Skeletal muscle satellite cell (primary cell): Measurements from ENCODE around the gene MDM2. TPM values are rescaled to one million over a fixed set of nuclear protein-coding genes. Genes with fewer than 3 reads are reported as not detected.

Experiments
- H3K27me3 ChIP-seq: 2 replicates; pipeline ENCODE4 v1.7.0; 2013; ENCODE audit warnings: low read length; ENCODE audit not compliant: control insufficient read depth, insufficient read depth
- H3K36me3 ChIP-seq: 2 replicates; pipeline ENCODE4 v1.7.0; 2013; ENCODE audit warnings: mild to moderate bottlenecking, control low read depth, low read length; ENCODE audit not compliant: insufficient read depth
- H3K4me1 ChIP-seq: 2 replicates; pipeline ENCODE4 v1.7.0; 2013; ENCODE audit warnings: low read length; ENCODE audit not compliant: control insufficient read depth, insufficient read depth
- H3K4me2 ChIP-seq: 2 replicates; pipeline ENCODE4 v1.7.0; 2013; ENCODE audit warnings: mild to moderate bottlenecking, low read length
- H3K4me3 ChIP-seq: 2 replicates; pipeline ENCODE4 v1.7.0; 2013; ENCODE audit warnings: low read length
- H3K9ac ChIP-seq: 2 replicates; pipeline ENCODE4 v1.7.0; 2013; ENCODE audit warnings: mild to moderate bottlenecking, low read depth, low read length, moderate library complexity
- H3K9me3 ChIP-seq: replicated peaks from 2 replicates; pipeline ENCODE4 v1.7.0; 2013; ENCODE audit warnings: mild to moderate bottlenecking, control low read depth, low read length
- total RNA-seq: library from RNA; depleted of rRNA; stranded (reverse); fragments of >200 nt; gene quantifications from 2 replicates; pipeline ENCODE4 v1.2.3, GENCODE V29; 2012; rRNA removed

The MDM2 gene
- 97.2 and 190 TPM in 2 replicates for total RNA-seq

- peak within 1 kb of the TSS; percentile 98 for H3K9ac ChIP-seq
- peaks cover 25% of the 10 kb centered on the region for H3K36me3 ChIP-seq
- H3K27me3 ChIP-seq, result no peaks in the 10 kb centered on the region
- H3K9me3 ChIP-seq, result no peaks in the 10 kb centered on the region
- peak within 1 kb of the TSS; percentile 95 for H3K4me3 ChIP-seq
- peak within 1 kb of the TSS; percentile 88 for H3K4me2 ChIP-seq
- H3K4me1 ChIP-seq, result peaks cover 7% of the 10 kb centered on the region
Measured at GRCh38 chr12:68807576-68808387, at the start of gene MDM2. Gene MDM2, plus strand, starts transcription at chr12:68808177. Its CDS starts 301 bp downstream, at chr12:68808478.

DNA sequence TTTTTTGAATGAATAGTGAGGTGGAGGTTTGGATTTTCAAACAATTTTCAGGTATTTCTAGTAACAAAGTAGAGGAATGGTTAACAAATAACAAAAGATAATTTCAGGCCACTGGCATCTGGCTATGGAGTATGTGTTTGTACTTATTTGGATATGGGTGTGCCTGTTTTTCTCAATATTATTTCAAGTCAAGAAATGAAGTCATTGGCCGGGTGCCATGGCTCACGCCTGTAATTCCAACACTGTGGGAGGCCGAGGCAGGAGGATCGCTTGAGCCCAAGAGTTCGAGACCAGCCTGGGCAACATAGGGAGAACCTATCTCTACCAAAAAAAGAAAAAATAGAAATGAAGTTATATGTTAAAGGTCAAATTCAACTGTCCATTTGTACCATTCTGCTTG, 48.1 kb upstream of the MDM2 start:
- Histone ChIP-seq H3K4me1 (no peaks in the 10 kb centered on the region), H3K27me3 (no peaks in the 10 kb centered on the region), H3K4me3 (no peak overlapping the region), H3K36me3 (peaks cover 29% of the 10 kb centered on the region), H3K9me3 (no peaks in the 10 kb centered on the region), H3K9ac (no peak overlapping the region), H3K4me2 (no peak overlapping the region)

DNA sequence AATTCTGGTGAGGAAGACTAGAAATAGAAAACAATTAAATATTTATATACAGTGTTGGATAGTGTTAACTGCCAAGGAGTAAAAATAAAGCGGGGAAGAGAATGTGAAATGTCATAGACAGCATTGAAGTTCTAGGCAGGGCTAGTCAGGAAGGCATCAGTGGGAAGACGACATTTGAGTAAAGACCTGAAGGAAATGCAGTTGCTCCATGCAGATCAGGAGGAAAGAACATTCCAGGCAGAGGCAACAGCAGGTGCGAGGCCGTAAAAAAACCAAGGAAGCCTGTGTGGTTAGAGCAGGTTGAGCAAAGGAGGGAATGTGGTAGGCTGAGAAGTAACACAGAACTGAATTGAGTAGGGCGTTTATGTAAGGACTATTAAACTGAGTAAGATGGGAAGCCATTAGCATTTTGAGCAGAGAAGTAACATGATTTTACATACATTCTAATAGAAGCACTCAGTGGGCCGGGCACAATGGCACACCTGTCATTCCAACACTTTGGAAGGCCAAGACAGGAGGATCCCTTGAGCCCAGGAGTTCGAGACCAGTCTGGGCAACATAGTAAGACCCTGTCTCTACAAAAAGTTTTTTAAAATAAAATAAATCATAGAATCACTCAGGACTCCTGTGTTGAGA, 47.1 kb upstream of the MDM2 start:
- H3K36me3 ChIP-seq, result peaks cover 25% of the 10 kb centered on the region
- no peaks in the 10 kb centered on the region for H3K9me3 ChIP-seq
- H3K4me2 ChIP-seq, result no peak overlapping the region
- H3K9ac ChIP-seq, result no peak overlapping the region
- no peak overlapping the region for H3K4me3 ChIP-seq
- no peaks in the 10 kb centered on the region for H3K4me1 ChIP-seq
- H3K27me3 ChIP-seq, result no peaks in the 10 kb centered on the region

DNA sequence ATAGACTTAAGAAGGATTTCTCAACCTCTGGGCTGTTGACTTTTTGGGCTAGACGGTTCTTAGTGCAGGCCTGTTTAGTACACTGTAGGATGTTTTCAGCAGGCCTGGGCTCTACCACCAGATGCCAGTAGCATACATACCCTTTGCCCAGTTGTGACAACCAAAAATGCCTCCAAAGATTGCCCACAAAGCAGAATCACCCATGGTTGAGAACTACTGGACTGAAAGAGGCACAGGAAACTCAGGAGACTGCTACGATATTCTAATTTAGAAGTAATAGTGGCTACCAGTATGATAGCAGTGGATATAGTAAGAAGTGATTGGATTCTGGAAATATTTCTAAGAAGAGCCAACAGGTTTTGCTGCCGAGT, 46.5 kb upstream of the MDM2 start:
- Histone ChIP-seq H3K4me1 (no peaks in the 10 kb centered on the region), H3K4me3 (no peak overlapping the region), H3K4me2 (no peak overlapping the region), H3K9me3 (no peaks in the 10 kb centered on the region), H3K9ac (no peak overlapping the region), H3K36me3 (peaks cover 25% of the 10 kb centered on the region), H3K27me3 (no peaks in the 10 kb centered on the region)

DNA sequence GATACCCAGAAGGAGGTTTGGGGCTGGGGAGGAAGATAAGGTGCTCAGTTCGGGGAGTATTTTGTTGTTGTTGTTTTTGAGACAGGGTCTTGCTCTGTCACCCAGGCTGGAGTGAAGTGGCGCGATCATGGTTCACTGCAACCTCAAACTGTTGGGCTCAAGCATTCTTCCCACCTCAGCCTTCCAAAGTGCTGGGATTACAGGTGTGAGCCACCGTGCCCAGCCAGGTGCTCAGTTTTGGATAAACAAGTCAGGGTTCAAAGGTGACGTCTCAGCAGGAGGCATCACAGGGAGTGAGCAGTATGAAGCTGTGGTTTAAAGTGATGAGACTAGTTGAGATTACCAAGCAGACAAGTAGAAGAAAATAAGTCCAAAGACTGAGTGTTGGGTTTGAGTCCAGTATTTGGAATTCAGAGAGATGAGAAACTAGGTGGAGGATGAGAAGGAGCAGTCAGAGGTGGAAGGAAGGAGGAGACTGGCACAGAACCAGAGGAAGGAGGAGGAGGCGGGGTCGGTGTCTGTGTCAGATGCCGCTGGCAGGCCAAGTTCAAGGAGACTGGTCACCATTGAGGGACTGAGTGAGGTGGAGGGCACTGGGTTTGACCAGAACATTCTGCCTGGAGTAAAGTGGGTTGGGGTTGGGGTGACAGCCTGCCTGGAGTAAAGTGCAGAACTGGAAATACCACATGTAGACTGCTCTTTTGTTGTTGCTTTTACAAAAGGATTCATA, 45.9 kb upstream of the MDM2 start:
- Histone ChIP-seq H3K4me1 (no peaks in the 10 kb centered on the region), H3K27me3 (no peaks in the 10 kb centered on the region), H3K9me3 (no peaks in the 10 kb centered on the region), H3K4me2 (no peak overlapping the region), H3K36me3 (peaks cover 30% of the 10 kb centered on the region), H3K4me3 (no peak overlapping the region), H3K9ac (no peak overlapping the region)

DNA sequence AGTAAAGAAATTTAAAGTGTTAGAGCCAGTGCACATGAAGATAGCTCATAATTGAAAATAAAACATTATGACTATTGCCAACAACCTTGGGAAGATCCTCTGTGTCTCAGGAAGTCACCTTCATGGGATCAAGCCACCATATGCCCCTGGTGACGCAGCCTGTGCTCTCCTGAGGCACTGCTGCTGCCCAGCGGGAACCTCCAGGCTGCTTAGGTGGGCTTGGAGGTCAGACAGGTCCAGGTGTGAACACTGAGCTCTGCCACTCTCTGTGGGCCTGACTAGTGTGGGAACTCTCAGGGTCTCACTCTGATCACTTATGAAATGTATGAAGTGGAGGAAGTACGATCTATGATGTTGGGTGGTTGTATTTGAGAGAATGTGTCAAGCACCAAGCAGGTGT, 45.3 kb upstream of the MDM2 start:
- no peak overlapping the region for H3K9ac ChIP-seq
- H3K4me2 ChIP-seq, result no peak overlapping the region
- peaks cover 30% of the 10 kb centered on the region for H3K36me3 ChIP-seq

DNA sequence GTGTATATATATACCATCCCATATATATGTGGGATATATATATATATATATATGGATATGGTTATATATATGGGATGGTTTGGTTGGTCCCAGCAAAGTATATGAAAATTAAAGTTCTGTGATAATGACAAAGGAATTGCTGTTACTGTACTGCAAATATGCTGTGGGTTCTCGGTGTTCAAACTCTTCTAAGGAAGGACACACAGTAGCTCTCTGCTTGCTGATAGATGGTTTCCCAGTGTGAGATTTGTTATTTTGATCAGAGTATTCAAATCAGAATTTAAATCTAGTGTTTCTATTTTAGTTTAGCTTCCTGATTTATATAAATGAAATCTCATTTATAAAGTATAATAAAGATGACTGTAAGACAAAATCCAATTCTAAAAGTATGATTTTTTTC, 42.3 kb upstream of the MDM2 start:
- peaks cover 14% of the 10 kb centered on the region for H3K36me3 ChIP-seq
- H3K9me3 ChIP-seq, result no peaks in the 10 kb centered on the region
- no peak overlapping the region for H3K9ac ChIP-seq
- H3K4me2 ChIP-seq, result no peak overlapping the region
- no peaks in the 10 kb centered on the region for H3K27me3 ChIP-seq
- H3K4me3 ChIP-seq, result no peak overlapping the region
- no peaks in the 10 kb centered on the region for H3K4me1 ChIP-seq

More for the DNA sequence above, 45.3 kb upstream of the MDM2 start:
- no peaks in the 10 kb centered on the region for H3K4me1 ChIP-seq
- no peaks in the 10 kb centered on the region for H3K27me3 ChIP-seq
- no peak overlapping the region for H3K4me3 ChIP-seq
- H3K9me3 ChIP-seq, result no peaks in the 10 kb centered on the region

DNA sequence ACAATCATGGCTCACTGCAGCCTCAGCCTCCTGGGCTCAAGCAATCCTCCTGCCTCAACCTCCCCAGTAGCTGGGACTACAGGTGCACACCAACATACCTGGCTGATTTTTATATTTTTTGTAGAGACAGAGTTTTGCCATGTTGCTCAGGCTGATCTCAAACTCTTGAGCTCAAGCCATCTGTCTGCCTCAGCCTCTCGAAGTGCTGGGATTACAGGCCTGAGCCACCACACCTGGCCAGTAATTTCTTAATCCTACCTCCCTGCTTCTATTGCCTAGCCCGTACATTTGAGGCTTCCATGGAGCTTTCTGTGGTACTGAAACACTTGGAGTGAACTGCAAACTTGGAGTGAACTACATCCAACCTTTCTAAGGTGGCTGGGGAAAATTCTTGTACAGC, 41.3 kb upstream of the MDM2 start:
- Histone ChIP-seq H3K9ac (no peak overlapping the region), H3K9me3 (no peaks in the 10 kb centered on the region), H3K4me2 (no peak overlapping the region), H3K27me3 (no peaks in the 10 kb centered on the region), H3K4me3 (no peak overlapping the region), H3K4me1 (no peaks in the 10 kb centered on the region), H3K36me3 (peaks cover 8% of the 10 kb centered on the region)

GRCh38 chr12:68767191-68767590, 40.8 kb upstream of the MDM2 start:
- Histone ChIP-seq H3K9me3 (no peaks in the 10 kb centered on the region), H3K27me3 (no peaks in the 10 kb centered on the region), H3K4me2 (no peak overlapping the region)

GRCh38 chr12:68768431-68768939, 39.5 kb upstream of the MDM2 start:
- Histone ChIP-seq H3K4me3 (no peak overlapping the region), H3K4me1 (no peaks in the 10 kb centered on the region), H3K9me3 (no peaks in the 10 kb centered on the region), H3K36me3 (peaks cover 8% of the 10 kb centered on the region), H3K9ac (no peak overlapping the region), H3K4me2 (no peak overlapping the region), H3K27me3 (no peaks in the 10 kb centered on the region)

More at GRCh38 chr12:68767191-68767590, 40.8 kb upstream of the MDM2 start:
- Histone ChIP-seq H3K4me3 (no peak overlapping the region), H3K36me3 (peaks cover 8% of the 10 kb centered on the region), H3K4me1 (no peaks in the 10 kb centered on the region), H3K9ac (no peak overlapping the region)

GRCh38 chr12:68769941-68770340, 38.0 kb upstream of the MDM2 start:
- H3K4me1 ChIP-seq, result no peaks in the 10 kb centered on the region
- H3K9ac ChIP-seq, result no peak overlapping the region
- peaks cover 5% of the 10 kb centered on the region for H3K36me3 ChIP-seq
- no peaks in the 10 kb centered on the region for H3K27me3 ChIP-seq
- H3K9me3 ChIP-seq, result no peaks in the 10 kb centered on the region
- H3K4me3 ChIP-seq, result no peak overlapping the region
- H3K4me2 ChIP-seq, result no peak overlapping the region
